Dedifferentiated amniotic fluid mesenchymal stem cell (primary cell): ENCODE data around the gene TRAIP.
"Not testable (repeated sequence)": the region's sequence is repeated elsewhere in the genome, so short reads cannot be mapped to it uniquely, and the experiment has no call there.

Source experiments
- DNase-seq: peaks from one replicate; pipeline ENCODE4 v3.0.0-alpha.2; 2016; ENCODE audit errors: extremely low spot score

TRAIP gene

DNA sequence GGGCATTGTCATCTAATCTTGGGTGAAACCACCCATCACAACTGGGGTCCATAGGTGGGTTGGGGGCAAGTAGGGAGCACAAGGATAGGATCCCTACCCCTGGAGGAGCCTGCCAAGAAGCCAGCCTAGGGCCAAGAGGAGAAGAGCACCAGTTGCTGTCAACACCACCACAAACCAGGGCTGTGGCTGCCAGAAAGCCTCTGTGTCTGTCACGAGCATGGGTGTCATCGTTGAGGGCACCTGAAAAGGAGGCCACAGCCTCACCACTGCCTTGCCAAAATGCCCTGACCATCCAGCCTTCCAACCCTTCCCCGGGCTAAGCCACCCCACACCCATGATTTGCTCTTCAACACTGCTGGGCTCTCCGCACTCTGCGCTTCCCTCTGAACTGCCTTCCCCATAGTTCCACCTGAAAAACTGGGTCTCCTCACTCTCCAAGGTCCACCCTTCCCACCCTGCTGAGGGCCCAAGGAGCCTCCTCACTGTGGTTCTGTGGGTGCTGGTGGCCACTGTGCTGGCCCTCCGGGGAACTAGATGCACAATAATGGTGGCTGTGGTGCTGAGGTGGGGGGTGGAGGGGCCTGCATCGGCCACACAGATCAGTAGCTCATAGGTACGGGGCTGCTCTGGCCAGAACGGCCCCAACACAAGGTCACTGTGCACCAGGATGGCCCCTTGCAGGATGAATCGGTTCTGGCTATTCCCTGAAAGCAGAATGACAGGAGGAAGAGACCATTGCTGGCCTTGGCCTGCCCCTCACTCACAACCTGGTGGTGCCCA, 63.8 kb downstream of the TRAIP start:
- no peak for DNase-seq

DNA sequence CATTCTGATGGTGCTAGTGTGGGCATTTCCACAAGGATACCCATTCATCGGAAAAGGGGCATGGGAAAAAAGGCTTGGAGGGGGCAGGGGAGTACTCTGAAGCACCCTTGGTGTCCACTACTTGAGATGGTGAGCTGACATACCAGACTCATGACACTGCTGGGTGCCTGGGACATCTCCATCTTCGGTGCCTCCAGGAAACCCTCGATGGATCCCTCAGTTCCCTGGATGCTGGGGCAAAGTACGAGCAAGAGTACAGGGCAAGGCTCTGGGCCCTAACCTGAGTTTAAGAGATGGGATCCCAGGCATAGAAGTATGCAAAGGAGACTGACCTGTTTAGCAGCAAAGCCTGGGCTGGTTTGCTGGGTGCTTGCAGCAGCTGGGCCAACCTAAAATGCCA, 64.8 kb downstream of the TRAIP start:
- no peak for DNase-seq

DNA sequence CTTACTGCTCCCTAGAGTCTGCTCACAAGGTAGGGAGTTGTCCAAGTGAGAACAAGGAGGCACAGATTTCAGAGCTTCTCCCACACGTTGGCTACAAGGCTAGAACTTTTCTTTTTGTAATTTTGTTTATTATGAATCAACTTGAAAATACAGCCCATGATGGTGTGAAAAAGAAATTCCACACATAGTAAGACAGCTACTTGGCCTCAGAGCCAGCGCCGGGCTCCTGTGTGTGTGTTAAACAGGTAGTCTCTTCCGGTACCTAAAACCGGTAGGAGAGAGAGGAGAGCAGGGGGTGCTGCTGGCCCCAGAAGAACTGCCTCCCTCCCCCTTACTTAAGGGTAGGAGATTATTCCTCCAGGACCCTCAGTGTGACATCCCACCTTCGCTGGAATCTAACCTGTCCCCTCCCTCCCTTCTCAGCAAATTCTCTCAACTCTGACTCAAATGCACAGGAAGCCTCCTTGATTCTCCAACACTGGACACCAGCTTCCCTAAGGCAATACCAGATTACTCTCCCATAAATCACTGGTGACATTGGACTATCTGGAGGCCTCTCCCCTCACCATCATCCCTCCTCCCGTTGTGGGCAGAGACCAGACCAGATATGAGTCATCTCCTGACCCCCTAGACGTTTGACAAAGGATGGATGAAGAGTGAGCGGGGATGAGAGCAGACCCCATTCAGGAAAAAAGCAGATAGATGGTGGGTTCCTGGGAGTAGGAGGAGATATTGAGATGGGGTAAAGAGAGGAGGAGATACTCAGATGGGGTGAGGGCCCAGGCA, 65.5 kb downstream of the TRAIP start:
- no peak for DNase-seq

DNA sequence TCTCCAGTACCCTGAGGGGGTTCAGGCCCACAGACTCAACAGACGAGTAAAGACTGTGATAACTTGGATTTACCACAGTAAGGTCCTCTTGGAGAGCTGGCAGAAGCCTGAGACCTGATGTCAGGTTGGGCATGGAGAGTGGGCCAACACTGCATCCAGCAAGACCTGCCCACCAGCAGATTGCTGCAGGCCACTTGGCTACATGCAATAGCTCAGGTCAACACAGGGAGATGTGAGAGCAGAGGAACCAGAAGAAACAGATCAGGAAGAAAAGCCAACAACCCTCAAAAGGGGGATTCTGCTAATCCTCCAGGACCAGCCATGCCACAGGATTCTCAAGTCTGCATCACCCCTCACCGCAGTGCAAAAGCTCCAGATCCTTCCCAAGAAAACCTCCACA, 68.3 kb downstream of the TRAIP start:
- DNase-seq = no peak

GRCh38 chr3:49787536-49787935, 68.8 kb downstream of the TRAIP start:
- no peak for DNase-seq

DNA sequence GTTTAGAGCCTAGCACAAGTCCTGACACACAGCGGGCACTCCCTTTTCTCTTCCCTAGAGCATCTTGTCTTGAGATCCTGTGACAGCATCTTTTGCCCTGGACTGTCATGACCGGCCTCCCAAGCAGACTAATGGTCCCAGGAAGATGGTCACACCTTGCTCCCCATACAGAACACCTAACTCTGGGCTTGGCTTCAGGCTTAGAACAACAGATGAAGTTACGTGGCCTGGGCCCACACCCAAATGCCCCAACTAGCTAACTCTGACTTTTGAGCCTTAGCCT, 69.2 kb downstream of the TRAIP start:
- DNase-seq = no peak

GRCh38 chr3:49786357-49787181, 69.8 kb downstream of the TRAIP start, which contains the start of gene IP6K1:
Gene IP6K1 (minus strand): TSS chr3:49786542. CDS start chr3:49748040, 38,502 bp downstream.
- DNase-seq = peak; percentile 100

GRCh38 chr3:49785565-49786356, 70.6 kb downstream of the TRAIP start:
- no peak for DNase-seq

- not testable (repeated sequence) for DNase-seq
These were observed 74.1 kb downstream of the TRAIP start for GRCh38 chr3:49782277-49782676.

DNA sequence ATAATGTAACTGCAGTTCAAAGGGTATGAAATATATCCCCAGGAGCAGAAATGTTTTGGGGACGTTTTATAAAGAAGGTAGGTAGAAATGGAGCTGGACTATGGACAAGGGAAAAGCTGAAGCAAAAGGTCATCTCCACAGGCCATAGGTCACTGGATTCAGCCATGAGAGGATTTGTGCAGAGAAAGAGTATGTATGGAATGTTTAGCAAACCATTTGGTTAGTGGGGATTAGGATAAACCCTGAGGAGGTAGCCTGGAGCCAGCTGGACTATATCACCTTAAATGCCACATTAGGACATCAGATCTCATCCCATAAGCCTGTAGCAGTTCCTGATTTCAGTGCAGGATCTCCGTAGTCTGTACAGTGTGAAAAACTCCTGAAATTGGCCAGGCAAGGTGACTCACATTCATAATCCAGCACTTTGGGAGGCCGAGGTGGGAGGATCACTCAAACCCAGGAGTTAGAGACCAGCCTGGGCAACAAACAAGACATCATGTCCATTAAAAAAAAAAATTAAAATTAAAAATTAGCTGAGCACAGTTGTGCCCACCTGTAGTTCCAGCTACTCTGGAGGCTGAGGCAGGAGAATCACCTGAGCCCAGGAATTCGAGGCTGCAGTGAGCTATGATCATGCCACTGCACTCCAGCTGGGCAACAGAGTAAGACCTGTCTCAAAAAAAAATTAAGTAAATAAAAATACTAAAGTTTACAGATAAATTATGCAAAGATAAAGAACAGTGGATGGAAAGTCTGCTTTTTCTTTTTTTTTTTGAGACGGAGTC, 74.8 kb downstream of the TRAIP start:
- no peak for DNase-seq

- DNase-seq = not testable (repeated sequence)
These were observed 75.4 kb downstream of the TRAIP start for GRCh38 chr3:49780975-49781365.

DNA sequence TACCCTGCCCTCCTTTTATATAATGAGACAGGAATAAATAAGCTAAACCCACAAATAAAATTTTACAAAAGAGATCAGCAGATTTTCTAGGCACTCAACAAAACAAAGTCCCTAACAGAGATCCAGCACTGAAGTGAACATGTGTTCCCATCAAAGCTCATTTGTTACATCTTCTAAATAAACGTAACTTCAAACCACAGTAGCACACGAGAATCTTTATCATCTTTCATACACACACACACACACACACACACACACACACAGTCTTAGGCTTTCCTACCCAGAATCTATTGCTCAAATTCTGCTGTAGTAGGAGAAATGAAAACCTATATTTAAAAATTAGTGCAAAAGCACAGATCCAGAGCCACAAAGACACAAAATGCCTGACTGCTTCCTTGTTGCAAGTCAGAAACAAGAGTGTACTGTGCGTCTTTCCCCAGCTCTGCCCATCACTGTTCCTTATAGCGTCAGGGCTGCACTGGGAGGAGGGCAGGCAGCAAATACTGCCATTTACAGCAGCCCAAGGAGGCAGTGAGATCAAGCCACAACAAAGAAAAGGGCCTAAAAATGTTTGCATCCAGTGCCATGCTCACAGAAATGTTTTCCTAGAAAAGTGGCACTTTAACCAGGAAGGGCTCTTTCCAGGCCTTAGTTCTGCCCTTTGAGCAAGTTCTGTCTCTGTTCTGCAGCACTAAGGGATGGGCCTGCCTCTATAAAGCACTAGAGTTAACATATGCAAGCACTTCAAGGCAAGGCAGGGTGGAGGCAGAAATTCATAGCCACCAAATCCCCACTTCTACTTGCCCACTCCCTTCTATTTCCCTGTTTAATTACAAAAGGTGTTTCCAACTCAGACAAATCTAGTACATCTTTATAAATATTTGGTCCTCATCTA, 76.0 kb downstream of the TRAIP start:
- DNase-seq = no peak

DNA sequence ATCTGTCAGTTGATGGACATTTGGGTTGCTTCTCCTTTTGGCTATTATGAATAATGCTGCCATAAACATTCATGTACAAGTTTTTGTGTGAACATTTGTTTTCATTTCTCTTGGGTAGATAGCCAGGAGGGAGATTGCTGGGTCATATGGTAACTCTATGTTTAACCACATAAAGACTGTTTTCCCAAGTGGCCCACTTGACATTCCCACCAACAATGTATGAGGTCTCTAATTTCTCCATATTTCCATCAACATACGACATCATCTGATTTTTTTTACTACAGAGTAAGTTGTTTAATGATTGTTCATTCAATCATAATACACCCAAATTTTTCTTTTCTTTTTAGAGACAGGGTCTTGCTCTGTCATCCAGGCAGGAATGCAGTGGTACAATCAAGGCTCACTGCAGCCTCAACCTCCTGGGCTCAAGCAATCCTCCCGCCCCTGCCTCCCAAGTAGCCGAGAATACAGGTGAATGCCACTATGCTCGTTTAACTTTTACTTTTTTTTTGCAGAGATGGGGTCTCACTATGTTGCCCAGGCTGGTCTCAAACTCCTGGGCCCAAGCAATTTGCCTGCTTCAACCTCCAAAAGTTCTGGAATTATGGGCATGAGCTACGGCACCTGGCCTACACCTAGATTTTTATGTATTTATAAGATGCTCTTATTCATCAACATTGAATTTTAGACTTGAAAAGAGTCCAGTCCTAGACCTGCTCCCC, 76.8 kb downstream of the TRAIP start:
- DNase-seq = no peak
